ENCODE measurements around the gene DPY19L3.
"Not testable (repeated sequence)": the region's sequence is repeated elsewhere in the genome, so short reads cannot be mapped to it uniquely, and the experiment has no call there.

The DPY19L3 gene

GRCh38 chr19:32405431-32406160 is at the start of gene DPY19L3:
DPY19L3 (plus strand) TSS chr19:32405770; CDS start chr19:32408254, 2,484 bp downstream.
- DNase-seq = peak; percentile 88

- DNase-seq = no peak
These were observed 47.9 kb upstream of the DPY19L3 start for GRCh38 chr19:32357720-32358119.

- no peak for DNase-seq
These were observed 47.2 kb upstream of the DPY19L3 start for GRCh38 chr19:32358321-32358720.

- no peak for DNase-seq
These were observed 46.0 kb upstream of the DPY19L3 start for GRCh38 chr19:32359581-32359980.

- DNase-seq = no peak
These were observed 43.8 kb upstream of the DPY19L3 start for GRCh38 chr19:32361574-32362317.

- DNase-seq = no peak
These were observed 43.3 kb upstream of the DPY19L3 start for GRCh38 chr19:32362318-32362691.

- no peak for DNase-seq
These were observed 42.4 kb upstream of the DPY19L3 start for GRCh38 chr19:32363175-32363574.

GRCh38 chr19:32363632-32364031 is 41.9 kb upstream of the DPY19L3 start:
- DNase-seq = no peak

- DNase-seq = no peak
These were observed 41.5 kb upstream of the DPY19L3 start for GRCh38 chr19:32364040-32364439.

- DNase-seq = no peak
These were observed 38.5 kb upstream of the DPY19L3 start for GRCh38 chr19:32367063-32367462.

- DNase-seq = no peak
These were observed 37.5 kb upstream of the DPY19L3 start for GRCh38 chr19:32367948-32368536.

GRCh38 chr19:32368787-32369186 is 36.8 kb upstream of the DPY19L3 start:
- no peak for DNase-seq

GRCh38 chr19:32372726-32373517 is 32.6 kb upstream of the DPY19L3 start:
- DNase-seq = no peak

- no peak for DNase-seq
These were observed 31.8 kb upstream of the DPY19L3 start for GRCh38 chr19:32373585-32374295.

- not testable (repeated sequence) for DNase-seq
These were observed 31.2 kb upstream of the DPY19L3 start for GRCh38 chr19:32374362-32374761.

- not testable (repeated sequence) for DNase-seq
These were observed 28.5 kb upstream of the DPY19L3 start for GRCh38 chr19:32377088-32377487.

GRCh38 chr19:32380269-32380668 is 25.3 kb upstream of the DPY19L3 start:
- no peak for DNase-seq

- DNase-seq = no peak
These were observed 17.7 kb upstream of the DPY19L3 start for GRCh38 chr19:32387701-32388392.

GRCh38 chr19:32388393-32388855 is 17.1 kb upstream of the DPY19L3 start:
- DNase-seq = no peak

GRCh38 chr19:32392901-32393300 is 12.7 kb upstream of the DPY19L3 start:
- no peak for DNase-seq

- no peak for DNase-seq
These were observed 9.4 kb upstream of the DPY19L3 start for GRCh38 chr19:32396046-32396652.
